Stimulated activated CD8-positive, alpha-beta memory T cell treated with anti-CD3 and anti-CD28 coated beads, Interleukin-7, amount 100 ng/mL, for 24 hours (primary cell): Measurements from ENCODE around the gene CH25H.

ENCODE experiments used
- DNase-seq: peaks from one replicate; pipeline ENCODE4 v3.0.0-alpha.2; 2020; ENCODE audit warnings: low read depth

Gene CH25H

DNA sequence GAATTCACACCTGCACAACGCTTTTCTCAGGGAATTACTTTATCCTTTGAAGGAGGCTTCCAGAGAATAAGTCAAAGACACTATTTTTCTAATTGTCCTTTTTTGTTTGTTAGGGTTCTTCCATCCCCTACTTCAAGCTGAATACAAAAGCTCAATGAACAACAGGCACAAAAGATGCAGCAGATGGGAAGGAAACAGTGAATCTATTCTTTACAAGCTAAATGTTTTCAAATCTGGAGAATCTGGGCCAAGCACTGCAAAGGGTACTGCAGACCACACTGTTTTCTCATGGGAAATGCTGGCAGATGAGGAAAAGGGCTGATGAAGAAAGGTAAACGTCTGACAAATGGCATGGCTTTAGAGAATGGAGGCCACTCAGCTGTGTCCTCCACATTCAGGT, 25.9 kb upstream of the CH25H start:
- DNase-seq, result no peak

DNA sequence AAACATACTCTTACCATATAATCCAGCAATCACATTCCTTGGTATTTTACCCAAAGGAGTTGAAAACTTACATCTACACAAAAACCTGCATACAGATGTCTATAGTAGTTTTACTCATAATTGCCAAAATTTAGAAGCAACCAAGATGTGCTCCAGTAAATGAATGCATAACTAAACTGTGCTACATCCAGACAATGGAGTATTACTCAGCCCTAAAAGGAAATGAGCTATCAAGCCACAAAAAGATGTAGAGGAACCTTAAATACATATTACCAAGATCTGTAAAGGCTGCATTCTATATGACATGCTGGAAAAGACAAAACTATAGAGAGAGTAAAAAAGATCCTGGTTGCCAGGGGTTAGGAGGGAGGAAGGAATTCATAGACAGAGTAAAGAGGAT, 21.8 kb upstream of the CH25H start:
- DNase-seq, result no peak

DNA sequence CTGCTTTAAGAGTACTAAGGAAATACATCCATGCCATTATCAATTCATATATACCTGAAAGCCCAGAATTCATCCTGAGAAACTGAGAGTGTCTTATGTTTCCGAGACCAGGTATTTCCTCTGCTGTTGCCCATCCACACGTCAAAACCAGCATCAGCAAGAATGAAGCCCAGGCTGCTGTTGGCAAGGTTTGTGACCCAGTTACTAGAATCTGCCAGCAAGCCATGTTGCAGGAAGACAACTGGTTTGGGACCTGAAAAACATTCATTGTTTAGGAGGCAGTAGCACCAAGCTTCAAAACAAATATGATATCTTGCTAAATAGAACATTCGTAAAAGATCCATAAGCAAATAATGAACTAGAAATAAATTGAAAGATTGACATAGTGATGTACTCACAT, 21.0 kb upstream of the CH25H start:
- no peak for DNase-seq

DNA sequence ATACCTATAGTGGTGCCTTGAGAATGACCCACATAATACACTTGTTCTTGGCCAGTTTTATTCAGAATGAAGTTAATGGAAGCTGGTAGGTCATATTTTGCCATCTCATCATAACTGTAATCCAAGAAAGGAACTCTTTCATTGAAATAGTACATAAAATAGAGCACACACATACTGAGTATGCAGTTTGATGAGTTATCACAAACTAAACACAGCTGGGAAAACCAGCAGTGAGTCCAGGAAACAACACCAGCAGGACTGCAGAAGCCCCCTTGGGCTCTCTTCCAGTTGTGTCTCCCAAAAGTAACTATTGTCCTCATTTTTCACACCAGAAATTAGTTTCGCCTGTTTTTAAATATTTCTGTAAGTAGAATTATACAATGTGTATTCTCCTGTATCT, 19.8 kb upstream of the CH25H start:
- DNase-seq, result no peak

DNA sequence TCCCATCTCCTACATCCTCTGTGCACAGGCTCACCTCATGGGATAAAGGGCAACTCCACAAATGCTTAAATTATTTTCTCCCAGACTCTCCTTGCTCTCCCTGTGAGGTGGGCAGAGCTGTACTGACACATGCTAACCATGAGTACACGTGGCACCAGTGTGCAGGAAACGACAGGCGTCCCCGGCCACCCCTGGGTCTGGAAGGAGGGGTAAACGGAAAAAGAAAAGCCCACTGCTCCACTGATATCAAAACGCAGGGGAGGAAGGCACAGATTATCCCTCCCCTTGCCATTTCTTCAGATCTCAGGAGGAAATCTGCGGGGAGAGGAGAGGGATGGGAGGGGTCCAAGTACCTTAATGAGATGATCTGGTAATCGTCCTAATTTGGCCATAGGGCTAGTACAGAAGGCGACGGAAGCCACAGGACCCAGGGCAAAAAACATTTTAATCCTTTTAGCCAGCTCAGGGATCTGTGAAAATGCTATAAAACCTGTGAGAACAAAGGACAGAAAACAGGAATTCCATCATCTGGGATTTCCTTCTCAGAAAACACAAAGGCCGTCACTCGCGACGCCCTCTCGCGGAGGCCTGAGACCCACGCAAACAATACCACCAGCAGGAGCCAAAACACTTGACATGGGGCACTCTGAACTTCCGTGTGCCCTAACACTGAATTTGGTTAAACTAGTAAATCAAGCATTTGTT, 17.8 kb upstream of the CH25H start:
- no peak for DNase-seq

DNA sequence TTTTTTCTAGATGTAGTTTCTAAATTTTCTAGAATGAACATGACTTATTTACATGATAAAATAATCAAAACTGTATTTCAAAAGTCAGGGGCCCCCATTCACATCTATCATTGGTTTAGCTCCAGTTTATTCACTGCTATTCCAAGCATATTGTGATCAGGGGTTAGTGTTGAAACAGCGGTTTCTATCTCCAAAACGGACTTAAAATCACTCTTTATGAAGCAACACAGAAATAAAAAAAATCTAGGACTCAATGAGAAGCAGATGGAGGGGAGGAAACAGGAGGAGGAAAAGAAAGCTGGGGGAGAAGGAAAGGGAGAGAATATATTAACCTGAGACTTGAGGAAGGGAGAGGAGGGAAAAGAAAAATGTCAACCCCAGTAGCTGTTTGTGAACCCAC, 14.8 kb upstream of the CH25H start:
- no peak for DNase-seq

DNA sequence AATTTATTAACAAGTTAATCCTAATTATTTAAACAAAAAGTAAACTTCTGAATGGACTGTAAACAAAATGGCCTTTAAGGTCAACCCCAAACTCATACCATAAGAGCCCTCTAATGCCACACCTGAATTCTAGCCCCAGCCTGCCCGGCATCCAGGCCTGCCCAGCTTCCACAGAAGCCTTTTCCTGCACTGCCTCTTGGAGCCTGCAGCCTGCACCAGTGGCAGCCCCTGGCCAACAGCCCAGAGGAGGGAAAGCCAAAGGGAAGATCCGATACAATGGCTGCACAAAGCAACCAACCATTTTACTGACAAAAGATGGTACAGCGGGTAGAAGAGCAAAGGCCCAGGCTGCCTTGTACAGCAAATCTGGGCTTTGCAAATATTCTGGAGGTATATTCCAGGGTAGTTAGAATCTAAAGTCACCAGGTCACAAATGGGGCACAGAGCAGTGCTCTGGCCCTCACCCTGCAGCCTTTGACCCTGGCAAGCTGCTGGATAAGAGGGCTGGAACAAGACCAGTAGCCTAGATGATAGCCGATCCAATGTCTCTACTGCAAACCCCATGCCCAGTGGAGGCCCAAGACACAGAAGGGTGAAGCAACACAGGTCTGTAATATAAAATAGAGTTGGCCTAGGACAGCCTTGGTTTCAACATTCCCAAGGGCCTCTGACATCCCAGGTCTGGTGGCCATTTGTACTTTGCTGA, 12.5 kb upstream of the CH25H start:
- no peak for DNase-seq

DNA sequence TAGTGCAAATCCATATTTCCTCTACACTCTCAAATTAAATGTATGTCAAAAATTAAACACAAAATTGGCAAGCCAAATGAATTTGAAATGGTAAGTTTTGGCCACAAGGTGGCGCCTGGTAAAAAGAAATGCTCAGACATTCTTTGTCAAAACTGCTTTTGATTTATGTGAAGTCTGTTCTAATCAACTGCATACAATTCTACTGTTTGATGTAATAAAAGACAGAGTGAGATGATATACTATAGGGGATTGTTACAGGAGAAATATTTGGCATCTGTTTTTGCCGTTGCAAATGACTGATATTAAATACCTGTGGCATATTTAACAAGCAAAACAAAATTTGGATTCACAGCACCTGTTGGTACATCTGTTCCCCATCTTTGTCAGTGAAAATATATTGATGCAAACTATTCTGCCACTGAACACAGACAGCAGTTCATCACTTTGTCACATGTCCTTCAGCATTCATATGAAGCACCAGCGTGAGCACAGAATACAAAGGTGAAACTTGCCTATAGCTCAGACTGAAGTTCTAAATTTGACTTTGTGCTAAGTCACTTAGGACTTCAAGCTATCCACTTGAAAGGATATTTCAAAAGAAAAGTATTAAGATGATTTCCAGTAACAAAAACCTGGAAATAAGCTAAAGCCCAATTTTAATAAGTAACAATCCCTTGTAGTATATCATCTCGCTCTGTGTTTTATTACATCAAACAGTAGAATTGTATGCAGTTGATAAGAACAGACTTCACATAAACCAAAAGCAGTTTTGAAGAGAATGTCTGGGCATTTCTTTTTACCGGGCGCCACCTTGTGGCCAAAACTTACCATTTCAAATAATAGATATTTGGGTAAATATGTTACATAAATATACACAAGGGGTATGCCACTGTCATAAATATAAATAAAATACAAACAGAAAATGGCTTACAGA, 10.2 kb upstream of the CH25H start:
- DNase-seq, result peak; percentile 35

DNA sequence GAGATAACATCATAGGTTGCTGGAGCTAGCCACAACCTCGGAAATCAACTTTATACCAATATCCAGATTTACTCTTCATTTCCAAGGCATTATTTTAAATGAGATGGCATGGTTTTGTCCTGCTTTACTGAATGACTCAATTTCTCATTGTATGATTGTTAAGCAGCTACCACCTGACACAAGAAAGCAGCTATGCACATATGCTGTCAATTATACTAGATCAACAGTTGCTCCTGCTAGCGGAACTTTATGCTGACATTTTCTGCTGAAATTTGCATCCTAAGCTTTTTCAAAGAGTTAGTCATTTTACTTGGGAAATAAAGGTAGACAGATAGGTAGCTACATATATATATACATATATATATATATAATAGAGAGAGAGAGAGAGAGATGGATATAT, 8.9 kb upstream of the CH25H start:
- DNase-seq, result no peak

DNA sequence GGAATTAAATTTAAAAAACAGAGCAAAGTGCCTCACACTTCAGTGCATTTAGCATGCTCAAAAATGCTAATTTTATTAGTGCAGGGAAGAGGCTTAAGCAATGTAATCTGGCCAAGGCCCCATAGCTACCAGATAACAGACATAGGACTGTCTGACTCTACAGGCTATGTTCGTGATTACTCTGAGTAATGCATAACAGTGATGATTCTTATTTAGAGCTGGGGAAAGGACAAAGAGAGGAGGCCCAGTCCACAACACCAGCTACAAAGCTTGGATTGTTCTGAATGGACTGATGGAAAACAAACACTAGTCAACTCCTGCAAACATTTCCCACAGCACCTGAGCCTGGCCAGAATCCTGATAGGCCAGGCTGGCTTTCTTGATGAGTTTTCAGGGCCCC, 8.4 kb upstream of the CH25H start:
- DNase-seq, result no peak

DNA sequence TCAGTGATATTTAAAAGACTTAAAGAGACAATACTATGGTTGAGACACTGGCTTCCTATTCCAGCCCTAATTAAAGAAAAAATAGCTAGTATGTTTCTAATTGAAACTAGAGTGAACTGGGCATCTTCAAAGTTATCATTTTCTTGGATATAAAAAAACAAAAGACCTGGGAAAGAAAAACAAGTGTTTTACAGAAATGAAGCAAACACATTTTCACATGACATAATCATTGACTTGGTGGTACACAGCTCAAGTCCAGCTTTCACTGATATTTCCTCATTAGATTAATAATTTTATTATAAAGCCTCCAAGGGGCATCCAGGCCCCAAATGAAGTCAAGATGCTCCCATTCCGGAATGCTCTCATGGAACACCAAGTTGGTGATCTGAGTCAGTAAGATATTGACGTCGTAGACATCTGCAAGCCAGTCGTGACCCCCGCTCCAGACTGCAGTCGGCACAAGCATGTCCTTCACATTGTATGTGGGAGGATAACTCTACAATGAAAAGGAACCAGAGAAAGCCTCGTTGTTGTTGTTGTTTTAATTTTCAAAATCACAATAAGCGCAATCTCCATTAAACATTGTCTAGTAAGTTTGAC, 7.5 kb upstream of the CH25H start:
- no peak for DNase-seq

DNA sequence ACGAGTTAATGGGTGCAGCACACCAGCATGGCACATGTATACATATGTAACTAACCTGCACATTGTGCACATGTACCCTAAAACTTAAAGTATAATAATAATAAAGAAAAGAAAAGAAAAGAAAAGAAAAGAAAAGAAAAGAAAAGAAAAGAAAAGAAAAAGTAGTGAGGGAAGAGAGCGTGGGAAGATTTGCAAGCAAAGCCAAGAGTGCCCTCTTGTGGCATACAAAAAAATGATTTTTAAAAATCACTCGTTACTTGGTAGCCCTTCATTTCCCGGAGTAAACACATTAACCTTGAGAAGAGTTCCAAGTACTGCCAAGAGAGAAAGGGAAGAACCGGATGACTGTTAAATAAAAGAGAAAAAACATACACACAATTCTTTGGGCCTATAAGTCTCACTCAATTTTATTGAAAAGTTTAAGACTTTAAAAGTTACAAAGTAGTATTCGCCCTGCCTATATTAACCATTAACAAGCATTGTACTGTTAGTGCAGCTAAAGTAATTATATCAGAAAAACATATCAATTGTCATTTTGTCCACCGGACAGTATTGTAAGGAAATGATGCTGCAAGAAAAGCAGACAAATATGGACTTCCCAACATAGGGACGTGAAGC, 6.2 kb upstream of the CH25H start:
- DNase-seq, result no peak

DNA sequence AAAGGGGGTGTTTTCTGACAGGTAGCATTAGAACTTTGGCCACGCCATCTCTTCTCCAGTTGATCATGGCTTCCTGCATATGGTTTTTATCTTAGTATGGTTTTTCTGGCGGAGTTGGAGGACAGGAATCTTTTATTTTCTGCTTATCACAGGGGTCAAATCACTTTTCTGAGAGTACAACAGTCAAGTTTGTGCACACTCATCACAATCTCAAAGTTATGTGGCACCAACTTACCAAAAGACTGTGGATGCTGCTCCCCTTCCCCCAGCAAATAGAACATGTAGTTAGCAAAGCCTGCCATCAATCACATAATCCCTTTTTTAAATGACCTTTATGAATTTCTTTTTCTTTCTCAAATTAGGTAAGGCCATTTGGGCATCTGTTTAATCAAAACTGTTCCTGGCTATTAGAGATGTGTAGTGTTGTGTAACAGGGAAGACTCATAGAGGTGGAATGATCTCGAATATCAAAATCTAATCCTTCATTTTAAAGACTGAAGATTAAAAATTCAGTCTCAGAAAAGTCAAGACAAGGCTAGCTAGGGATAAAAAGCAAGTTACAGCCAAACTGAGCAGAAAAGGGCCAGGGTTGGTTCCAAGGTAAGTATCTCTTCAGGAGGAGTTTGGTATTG, 3.8 kb upstream of the CH25H start:
- no peak for DNase-seq

DNA sequence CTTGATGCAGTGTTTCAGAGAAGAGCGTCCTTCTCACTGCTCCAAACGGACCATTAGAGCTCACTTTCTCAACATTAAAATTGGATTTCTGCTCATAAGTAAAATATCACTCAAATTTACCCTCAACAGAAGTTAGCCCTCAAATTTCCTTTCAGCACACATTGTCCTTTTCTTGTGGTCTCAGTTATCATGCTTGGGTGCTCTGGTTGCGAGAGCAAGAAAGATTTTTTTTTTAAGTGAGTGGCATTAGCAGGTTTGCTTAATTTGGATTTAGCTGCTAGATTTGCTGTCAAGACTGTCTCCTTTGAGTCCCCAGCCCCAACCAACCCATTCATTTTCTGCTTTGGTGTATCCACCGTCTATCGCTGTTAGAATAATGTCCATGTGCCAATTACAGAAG, 2.6 kb upstream of the CH25H start:
- no peak for DNase-seq

DNA sequence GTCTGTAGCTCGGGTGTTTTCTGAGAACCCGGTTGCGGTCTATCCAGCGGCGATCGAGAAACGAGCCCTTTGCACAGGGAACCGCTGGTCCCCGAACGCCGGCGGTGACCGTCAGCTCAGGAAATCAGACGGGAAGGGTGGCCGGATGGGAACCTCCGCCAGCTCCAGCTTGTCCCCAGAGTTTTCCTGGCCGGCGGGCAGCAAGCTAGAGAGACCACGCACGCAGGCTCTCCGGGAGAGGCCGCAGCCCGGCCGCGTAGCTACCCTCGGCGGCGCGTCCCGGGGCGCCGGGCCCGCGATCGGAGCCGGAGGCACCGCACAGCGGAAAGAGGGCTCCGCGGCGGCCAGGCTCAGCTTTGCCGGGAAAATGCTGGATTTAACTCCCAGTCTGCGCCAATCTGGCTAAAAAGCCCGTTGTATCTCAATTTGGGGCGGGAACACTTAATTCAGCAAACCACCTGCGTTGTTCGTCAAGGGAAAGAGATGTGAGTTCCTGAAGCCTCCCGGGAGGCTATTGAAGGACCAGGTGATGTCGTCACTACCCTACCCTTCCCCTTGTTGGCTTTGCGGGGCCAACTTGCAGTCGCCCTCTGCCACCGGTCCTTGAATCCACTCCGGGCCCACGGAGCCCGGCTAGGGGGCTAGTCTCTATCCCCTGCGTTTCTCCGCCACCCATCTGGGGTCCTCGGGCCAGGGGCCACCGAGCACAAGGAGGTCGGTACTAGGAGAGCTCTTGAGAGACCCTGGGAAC, 859 bp upstream of the CH25H start:
- no peak for DNase-seq

DNA sequence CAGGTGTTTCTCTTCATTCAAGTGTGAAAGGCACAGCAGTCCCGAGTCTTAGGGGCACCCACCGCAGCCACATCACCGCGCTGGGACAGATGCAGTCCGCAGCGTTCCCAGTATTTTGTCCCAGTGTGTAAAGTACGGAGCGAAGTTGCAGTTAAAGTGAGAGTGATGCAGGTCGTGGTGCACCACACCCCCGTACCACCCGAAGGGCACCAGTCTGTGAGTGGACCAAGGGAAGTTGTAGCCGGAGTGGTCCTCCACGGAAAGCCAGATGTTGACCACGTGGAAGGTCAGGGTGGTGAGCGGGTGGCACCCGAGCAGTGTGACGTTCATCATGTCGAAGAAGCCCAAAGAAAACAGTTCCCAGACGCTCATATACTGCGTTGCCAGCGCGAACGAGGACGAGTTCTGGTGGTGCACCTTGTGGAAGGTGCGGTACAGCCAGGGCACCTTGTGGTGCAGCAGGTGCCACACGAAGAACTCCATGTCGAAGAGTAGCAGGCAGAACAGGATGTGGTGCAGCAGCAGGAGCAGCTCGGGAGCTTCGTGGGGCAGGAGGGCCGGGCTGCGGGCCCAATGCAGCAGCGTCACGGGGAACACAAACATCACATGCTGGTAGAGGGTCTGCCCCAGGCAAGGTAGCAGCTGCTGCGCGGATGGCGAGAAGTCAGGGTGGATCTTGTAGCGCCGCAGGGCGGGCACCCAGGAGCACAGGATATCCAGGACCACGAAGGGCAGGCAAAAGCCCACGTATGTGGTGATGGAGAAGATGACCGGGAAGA, 526 bp downstream of the CH25H start:
- DNase-seq, result no peak

DNA sequence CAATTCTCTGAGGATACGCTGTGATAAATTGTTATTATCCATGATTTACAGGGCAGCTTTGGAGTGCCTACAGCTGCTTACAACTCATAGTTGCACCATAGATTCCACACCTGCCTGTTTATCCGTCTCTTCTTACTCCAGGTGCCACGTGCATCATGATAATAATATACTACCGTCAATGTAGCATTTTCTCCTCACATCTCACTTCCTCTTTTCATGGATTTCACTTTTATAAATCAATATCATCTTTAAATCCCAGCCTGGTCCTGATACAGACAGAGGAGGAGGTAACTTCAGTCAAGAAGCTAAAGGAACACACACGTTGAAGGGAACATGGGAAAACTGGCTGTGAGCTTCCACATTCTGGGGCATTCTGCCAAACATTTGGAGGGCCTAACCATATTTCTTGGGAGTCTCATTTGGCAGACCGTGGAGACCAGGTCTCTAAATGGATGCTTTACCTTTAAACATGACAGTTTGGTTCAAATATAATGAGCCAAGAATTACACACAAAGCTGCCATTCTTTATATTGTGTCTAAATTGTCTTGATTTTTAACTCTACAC, 2.4 kb downstream of the CH25H start:
- DNase-seq, result no peak

DNA sequence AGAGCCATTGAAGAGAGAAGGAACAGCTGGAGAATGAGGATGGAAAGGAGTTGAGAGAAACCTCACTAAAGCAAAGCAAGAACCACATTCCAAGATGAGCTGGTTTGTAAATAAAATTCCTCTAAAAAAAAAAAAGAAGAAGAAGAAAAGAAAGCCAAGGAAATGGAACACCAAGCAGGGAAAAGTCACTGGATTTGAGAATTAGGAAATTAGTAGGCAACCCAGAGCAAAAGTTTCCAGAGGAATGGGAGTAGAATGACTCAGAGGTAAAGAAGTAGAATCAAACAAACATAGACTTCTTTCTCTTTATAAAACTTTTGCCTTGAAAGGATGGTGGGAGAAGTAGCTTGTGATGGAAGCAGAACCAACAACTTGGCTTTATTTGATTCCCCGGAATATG, 3.9 kb downstream of the CH25H start:
- DNase-seq, result no peak

DNA sequence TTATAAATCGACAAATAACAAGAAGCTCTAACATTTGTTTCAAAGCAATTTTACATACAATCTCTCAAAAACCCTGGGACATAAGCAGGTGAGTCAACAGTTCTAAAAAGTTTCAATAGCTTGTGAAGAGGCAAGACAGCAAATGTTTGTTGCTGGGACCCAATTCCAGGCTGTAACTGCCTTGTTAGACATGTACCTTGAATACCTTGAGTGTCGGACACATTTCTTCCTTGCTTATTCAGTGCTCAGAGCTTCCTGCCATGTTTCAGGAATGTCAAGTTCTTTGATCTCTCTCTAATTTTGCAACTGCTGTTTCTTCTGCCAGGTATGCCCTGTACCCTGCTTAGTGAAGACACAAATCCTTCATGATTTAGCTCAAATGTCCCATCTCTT, 5.1 kb downstream of the CH25H start:
- DNase-seq, result no peak
